Osteoblast (primary cell): ENCODE results near the gene PARN. TPM values are rescaled to one million over a fixed set of nuclear protein-coding genes. Genes with fewer than 3 reads are reported as not detected.

ENCODE experiments used
- DNase-seq: peaks from one replicate; pipeline ENCODE4 v3.0.0; 2011; ENCODE audit warnings: low spot score, mixed read lengths; ENCODE audit not compliant: insufficient read length; ENCODE audit errors: missing footprints
- H2AFZ ChIP-seq: 2 replicates; pipeline ENCODE4 v1.6.0; 2011; ENCODE audit warnings: mild to moderate bottlenecking, low read length
- H3K27ac ChIP-seq: 2 replicates; pipeline ENCODE4 v1.5.1; 2011; ENCODE audit warnings: mild to moderate bottlenecking, low read depth, low read length, moderate library complexity
- H3K27me3 ChIP-seq: 2 replicates; pipeline ENCODE4 v1.6.0; 2012; ENCODE audit warnings: mild to moderate bottlenecking, control low read depth, inconsistent platforms, low read length, moderate library complexity; ENCODE audit not compliant: insufficient read depth
- H3K36me3 ChIP-seq: 2 replicates; pipeline ENCODE4 v1.5.1; 2011; ENCODE audit warnings: mild to moderate bottlenecking, low read length, control low read depth, moderate library complexity; ENCODE audit not compliant: insufficient read depth
- H3K4me1 ChIP-seq: 2 replicates; pipeline ENCODE4 v1.5.1; 2011; ENCODE audit warnings: mild to moderate bottlenecking, low read length, control low read depth, moderate library complexity; ENCODE audit not compliant: insufficient read depth
- H3K4me2 ChIP-seq: 2 replicates; pipeline ENCODE4 v1.6.0; 2011; ENCODE audit warnings: mild to moderate bottlenecking, low read length; ENCODE audit not compliant: insufficient read depth
- H3K4me3 ChIP-seq: fragments of 200-600 bp; sonication (generic); 3 replicates; pipeline ENCODE4 v1.5.1; 2012; ENCODE audit warnings: mild to moderate bottlenecking, low read length, inconsistent platforms; ENCODE audit not compliant: insufficient read depth
- H3K79me2 ChIP-seq: 2 replicates; pipeline ENCODE4 v1.6.0; 2012; ENCODE audit warnings: mild to moderate bottlenecking, low read length, control low read depth, inconsistent platforms; ENCODE audit not compliant: insufficient read depth
- H3K9me3 ChIP-seq: 2 replicates; pipeline ENCODE4 v1.5.1; 2011; ENCODE audit warnings: low read depth, low read length, control low read depth
- H4K20me1 ChIP-seq: 2 replicates; pipeline ENCODE4 v1.6.0; 2012; ENCODE audit warnings: mild to moderate bottlenecking, low read length, control low read depth; ENCODE audit not compliant: insufficient read depth
- CTCF ChIP-seq: IDR thresholded peaks from 2 replicates; pipeline ENCODE4 v1.5.1; 2011; ENCODE audit warnings: mild to moderate bottlenecking, low read depth, low read length, moderate library complexity; ENCODE audit errors: extremely low read depth
- total RNA-seq: library from RNA; depleted of rRNA; stranded (reverse); fragments of >200 nt; gene quantifications from 2 replicates; pipeline ENCODE4 v1.2.3, GENCODE V29; 2012

Gene PARN
- total RNA-seq, 1 donor: 40.9 TPM

GRCh38 chr16:14616280-14616679 lies 13.8 kb downstream of the PARN start:
- DNase-seq: no peak
- H3K36me3 ChIP-seq: peaks cover 32% of the 10 kb centered on the region

DNA sequence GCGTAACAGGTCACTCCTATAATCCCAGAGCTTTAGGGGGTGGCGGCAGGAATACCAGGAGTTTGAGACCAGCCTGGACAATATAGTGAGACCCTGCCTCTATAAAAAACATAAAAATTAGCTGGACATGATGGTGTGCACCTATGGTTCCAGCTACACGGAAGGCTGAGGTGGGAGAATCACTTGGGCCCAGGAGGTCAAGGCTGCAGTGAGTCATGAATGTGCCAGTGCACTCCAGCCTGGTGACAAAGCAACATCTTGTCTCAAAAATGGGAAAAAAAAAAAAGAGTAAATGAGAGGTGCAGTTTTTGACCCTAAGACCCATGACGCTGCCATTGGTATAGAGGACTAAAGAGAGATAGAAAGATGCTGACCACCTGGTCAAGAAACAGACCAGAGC lies 16.1 kb downstream of the PARN start:
- Histone ChIP-seq H3K79me2 (no peaks in the 10 kb centered on the region), H4K20me1 (peaks cover 5% of the 10 kb centered on the region), H3K27ac (no peak overlapping the region), H3K36me3 (peaks cover 42% of the 10 kb centered on the region), H3K27me3 (no peaks in the 10 kb centered on the region), H3K9me3 (no peaks in the 10 kb centered on the region), H3K4me1 (no peaks in the 10 kb centered on the region), H2AFZ (no peak overlapping the region), H3K4me3 (no peak overlapping the region), H3K4me2 (no peak overlapping the region)
- DNase-seq: no peak
- no peak for TF ChIP-seq CTCF

More at GRCh38 chr16:14616280-14616679, 13.8 kb downstream of the PARN start:
- no peaks in the 10 kb centered on the region for H3K4me1 ChIP-seq
- no peak overlapping the region for H3K4me2 ChIP-seq
- H3K27me3 ChIP-seq: no peaks in the 10 kb centered on the region
- peaks cover 5% of the 10 kb centered on the region for H4K20me1 ChIP-seq
- H3K9me3 ChIP-seq: no peaks in the 10 kb centered on the region
- H3K4me3 ChIP-seq: no peak overlapping the region
- no peaks in the 10 kb centered on the region for H3K79me2 ChIP-seq
- no peak overlapping the region for H2AFZ ChIP-seq
- TF ChIP-seq CTCF: no peak
- no peak overlapping the region for H3K27ac ChIP-seq

DNA sequence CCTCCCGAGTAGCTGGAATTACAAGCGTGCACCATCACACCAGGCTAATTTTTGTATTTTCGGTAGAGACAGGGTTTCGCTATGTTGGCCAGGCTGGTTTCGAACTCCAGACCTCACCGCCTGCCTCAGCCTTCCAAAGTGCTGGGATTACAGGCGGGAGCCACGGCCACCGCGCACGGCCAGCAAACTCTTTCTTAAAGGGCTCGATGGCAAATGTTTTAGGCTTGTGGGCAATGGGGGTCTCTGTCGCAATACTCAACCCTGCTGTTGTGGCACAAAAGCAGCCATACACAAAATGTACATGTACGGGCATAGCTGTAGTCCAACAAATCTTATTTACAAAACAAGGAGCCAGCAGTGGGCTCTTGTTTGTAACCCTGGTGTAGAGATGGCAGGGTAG lies 18.4 kb downstream of the PARN start:
- TF ChIP-seq CTCF: no peak

GRCh38 chr16:14609716-14610115 lies 20.3 kb downstream of the PARN start:
- Histone ChIP-seq H2AFZ (no peak overlapping the region), H4K20me1 (no peaks in the 10 kb centered on the region), H3K27me3 (no peaks in the 10 kb centered on the region), H3K4me2 (no peak overlapping the region), H3K4me3 (no peak overlapping the region), H3K36me3 (peaks cover 54% of the 10 kb centered on the region), H3K9me3 (no peaks in the 10 kb centered on the region), H3K4me1 (no peaks in the 10 kb centered on the region), H3K27ac (no peak overlapping the region), H3K79me2 (no peaks in the 10 kb centered on the region)
- TF ChIP-seq CTCF: no peak
- no peak for DNase-seq

More for the DNA sequence above, 18.4 kb downstream of the PARN start:
- no peak for DNase-seq
- Histone ChIP-seq H3K27ac (no peak overlapping the region), H3K9me3 (no peaks in the 10 kb centered on the region), H3K4me3 (no peak overlapping the region), H3K4me2 (no peak overlapping the region), H3K79me2 (no peaks in the 10 kb centered on the region), H3K36me3 (peaks cover 49% of the 10 kb centered on the region), H3K27me3 (no peaks in the 10 kb centered on the region), H2AFZ (no peak overlapping the region), H4K20me1 (peaks cover 5% of the 10 kb centered on the region), H3K4me1 (no peaks in the 10 kb centered on the region)
